ENCODE measurements around the gene M1AP.

M1AP gene

DNA sequence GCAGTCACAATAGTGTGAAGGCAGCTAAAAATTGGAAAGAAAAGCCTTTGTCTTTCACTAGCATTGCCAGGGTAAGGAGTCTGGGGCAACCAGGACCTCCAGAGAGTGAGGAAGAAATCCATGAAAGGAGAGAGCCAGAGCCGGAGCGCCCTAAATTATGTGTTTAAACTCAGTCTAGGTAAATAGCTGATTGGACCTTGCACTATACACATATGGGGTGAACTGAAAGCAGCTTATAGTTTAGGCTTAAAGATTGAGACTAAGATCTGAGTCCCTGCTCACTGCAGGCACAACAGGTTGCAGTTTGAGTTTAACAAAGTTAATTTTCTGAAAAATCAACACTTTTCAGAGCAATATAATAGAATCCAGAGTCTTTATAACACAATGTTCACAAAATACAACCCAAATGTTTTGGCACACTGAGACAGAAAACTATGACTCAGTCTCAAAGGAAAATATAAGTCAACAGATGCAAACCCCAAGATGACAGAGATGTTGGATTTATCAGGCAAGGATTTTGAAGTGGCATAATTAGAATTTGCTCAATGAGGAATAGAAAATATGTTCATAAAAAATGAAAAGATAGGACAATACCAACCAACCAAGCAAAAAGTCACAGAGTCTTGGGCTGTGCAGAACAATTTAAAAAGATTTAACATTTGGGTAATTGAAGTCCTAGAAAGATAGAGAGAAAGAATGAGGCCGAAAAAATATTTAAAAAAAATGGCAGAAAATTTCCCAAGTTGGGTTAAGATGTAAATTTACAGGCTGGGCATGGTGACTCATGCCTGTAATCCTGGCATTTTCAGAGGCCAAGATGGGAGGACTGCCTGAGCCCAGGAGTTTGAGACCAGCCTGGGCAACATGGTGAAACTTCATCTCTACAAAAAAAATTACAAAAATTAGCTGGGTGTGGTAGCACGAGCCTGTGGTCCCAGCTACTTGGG, 54.0 kb downstream of the M1AP start:
- DNase-seq (ENCODE audit: low read depth) = no peak

DNA sequence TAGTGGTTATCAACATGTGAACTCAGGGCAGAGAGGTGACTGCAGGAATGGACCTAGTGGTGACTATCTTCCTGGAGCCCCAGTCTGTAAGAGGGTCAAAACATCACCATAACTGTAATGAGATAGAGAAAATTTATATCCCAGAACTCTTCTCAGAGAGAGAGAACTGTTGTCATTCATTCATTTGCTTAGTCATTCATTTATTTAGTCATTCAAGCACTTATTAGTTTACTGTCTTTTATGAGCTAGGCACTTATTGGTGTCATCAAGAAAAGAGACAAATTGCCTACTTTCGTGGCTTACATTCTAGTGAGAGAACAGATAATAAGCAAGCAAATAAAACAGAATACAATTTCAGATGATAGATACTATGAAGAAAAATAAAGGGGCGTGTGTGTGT, 59.5 kb downstream of the M1AP start:
- DNase-seq (ENCODE audit: low read depth) = no peak

DNA sequence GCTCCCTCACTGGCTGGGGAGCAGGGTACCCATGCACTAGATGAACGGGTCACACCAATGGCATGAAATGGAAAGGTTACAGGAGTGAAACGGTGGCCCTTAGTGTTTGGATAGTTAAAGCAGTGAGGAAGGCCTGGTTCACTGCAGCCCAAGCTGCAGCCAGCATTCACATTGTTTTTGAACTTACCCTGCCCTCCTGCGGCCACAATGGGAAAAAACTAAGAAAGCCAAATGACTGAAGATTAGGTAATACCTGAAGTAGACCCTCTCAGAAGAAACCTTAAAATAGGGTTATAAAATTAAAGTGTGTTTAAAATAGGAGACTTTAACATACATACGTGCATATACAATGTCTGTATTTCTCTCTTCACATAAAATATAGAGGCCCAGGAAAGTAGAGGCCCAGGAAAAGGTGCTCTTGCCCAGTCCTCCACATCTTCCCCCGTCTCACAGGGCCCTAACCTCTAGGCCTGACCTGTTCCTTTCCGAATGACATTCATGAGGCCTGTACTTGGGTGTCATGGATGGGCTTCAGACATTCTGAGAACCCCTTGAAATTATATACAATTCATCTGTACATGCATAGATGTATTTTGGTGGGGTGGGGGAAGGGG, 60.4 kb downstream of the M1AP start:
- peak; percentile 35 for DNase-seq (ENCODE audit: low read depth)

DNA sequence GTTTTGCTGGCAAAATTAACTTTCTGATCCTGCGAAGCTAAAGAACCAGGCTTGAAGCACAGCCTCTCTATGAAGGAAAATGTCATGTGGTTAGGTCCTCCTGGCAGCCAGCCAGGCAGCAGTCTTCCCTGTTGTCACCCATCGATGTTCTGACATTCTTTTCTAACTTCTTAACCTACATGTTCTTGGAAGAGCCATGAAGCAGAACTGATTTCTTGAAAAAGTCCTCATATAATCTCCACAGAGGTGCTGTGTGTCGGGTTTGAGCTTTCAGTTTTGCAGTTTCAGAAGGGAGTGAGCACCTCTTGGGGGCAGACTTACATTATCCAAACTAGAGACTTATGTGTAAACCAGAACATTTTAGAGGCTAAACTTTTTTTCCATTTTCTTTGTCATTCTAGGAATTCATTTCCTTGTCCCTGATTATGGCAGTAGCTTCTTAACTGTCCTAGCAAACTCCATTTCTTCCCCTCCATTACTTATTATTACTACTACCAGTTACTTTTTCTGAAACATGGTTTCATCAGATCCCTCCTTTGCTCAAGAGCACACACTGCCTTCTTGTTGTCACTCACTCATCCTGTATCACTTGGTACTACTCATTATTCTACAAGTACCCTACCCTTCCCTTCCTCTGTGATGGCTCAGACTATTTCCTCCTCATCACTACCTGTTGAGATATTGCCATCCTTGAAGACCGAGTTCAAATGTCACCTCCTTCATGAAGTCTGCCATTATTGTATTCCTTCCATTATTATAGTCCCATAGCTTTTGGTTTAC, 62.5 kb downstream of the M1AP start:
- DNase-seq (ENCODE audit: low read depth) = no peak

DNA sequence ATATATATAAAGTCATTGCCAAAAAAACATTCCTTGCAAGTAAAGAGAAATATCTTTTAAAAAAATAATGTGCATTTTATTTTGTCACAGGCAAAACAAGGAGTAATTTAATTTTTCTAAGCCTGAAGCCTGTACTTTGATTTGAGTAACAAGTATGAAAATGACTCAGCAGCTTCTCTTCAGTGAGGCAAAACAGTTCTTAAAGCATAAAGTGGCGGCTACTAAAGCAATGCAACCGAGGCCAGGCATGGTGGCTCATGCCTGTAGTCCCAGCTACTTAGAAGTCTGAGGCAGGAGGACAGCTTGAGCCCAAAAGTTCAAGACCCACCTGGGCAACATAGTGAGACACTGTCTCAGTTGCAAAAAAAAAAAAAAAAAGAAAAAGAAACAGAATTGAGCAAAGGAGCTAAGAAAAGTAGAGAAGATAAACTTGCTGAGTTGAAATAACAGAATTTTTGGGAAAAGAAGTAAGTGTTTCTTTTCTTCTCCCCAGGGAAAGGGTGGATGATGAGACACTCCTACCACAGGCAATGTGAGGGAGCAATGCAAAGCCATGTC, 64.0 kb downstream of the M1AP start:
- no peak for DNase-seq (ENCODE audit: low read depth)

DNA sequence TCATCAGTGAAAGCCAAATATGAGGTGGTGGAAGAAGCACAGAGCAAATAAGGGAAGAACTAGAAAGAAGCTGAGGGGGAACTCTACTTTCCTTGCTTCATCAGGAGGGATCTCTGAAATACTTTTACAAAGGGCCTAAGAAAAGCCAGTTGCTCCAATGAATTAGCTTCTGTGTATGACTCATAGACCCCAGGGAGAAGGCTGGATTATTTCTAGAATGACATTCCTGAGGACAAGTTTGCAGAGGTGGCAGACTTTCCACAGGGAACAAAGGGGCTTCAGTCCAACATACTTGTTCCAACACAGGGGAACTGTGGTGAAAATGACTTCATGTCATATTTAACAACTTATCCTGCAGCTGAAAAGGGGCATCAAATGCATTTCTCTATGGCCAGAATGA, 64.6 kb downstream of the M1AP start:
- DNase-seq (ENCODE audit: low read depth) = no peak

DNA sequence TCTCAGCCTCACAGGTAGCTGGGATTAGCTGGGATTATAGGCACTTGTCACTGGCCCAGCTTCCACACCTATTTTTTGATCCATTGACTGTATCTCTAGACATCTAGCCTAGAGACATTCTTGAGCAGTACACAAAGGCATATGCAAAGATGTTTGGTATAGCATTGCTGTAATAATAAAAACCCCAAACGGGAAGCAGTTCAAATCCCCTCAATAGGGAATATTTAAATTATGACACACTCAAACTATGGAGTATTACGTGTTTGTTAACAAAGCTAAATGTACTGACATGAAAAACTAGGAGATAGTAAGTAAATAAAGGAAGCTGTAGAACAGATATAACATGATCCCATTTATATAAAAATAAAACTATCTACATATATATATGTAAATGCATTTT, 65.9 kb downstream of the M1AP start:
- no peak for DNase-seq (ENCODE audit: low read depth)

DNA sequence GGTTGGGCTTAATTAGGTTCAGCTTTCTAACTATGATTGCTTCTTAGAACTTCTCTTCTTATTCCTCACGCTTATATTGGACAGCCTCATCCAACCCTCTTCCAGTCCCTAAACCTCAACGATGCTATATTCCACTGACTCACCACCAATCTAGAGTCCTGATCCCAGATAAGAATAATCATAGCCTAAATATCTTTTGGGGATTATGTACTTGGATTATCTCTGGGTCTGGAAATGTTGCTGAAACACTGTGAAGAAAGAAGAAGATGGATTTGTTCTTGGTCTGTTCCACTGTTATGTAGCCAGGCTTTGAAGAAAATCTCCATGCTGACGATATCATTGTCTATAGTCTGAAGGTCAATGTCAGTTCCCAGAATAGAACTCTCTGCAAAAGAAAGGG, 66.7 kb downstream of the M1AP start:
- DNase-seq (ENCODE audit: low read depth) = no peak

DNA sequence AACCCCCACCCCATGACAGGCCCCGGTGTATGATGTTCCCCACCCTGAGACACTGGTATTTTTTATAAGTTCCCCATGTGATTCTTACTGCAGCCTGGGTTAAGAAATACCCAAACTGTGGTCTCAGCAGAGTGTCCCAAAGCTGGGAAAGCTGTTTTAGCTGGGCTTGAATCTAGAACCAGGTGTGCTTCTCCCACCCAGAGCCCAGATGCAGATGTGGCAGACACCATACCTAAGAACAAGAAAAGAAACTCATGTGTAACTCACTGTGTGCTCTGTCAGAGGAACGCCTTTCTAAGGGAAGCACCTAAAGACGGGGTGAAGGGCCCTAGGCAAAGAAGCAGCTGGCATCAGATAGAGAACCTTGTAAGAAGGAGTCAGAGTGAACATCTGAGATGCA, 69.7 kb downstream of the M1AP start:
- no peak for DNase-seq (ENCODE audit: low read depth)

DNA sequence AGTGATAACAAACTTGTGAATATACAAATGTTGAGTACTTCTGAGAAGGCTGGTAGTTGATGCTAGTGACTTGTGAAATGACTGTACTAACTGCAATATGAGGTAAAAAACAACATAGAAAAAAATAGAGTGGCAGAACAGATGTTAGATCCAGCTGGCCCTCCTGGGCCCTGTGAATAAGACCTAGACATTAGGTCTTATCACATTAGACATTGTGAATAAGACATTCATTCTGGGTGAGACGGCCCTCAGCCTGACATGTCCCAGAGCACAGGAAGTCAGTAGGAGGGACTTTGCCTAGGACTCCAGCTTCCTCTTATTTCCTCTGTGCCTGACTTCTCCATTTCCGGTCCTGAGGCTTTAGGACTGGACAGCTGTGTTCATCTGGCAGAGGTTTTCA, 70.7 kb downstream of the M1AP start:
- DNase-seq (ENCODE audit: low read depth) = no peak

DNA sequence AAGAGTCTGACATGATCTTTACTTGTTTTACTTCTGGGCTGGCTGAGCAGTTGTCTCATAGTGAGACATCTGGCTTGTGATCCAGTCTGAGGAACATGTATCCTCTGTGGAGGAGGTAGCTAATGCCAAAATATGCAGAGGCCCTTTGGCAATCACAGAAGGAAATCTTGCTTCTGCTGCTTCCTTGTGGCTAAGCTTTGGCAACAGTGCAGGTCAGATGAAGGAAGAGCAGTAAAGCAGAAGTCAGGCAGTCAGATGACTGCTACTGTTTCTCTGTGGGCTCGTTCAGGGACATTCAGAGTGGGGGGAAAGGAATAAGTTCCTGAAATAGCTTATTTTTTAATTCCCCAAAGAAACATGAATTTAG, 71.3 kb downstream of the M1AP start:
- no peak for DNase-seq (ENCODE audit: low read depth)

DNA sequence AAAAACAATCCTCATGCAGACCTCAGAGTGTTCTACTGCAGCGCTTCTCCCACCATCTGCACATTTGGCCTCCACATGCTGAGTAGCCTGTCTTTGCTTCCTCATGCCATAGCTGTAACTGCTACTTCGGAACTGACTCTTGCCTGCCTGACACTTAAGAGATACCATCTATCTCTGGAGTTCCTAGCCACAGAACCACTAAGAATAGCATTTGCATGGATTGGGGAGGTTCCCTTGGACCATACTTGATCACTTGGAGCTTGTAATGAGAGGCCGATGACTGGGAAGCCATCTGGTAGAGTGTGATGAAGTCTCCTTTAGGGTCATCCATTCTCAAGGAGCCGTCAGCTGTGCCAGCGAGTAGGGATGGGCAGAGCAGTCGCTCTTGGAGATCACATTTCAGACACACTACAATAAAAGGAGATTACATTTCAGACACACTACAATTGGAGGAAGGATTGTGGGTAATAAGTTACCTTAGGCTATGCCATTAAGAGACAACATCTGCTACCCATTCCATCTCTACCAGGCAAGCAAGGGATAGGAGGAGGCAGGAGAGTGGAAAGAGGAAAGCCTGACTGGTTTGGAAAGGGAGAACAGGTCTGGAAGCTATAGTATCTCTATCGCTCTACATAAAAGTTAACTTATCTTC, 71.8 kb downstream of the M1AP start:
- DNase-seq (ENCODE audit: low read depth) = no peak

DNA sequence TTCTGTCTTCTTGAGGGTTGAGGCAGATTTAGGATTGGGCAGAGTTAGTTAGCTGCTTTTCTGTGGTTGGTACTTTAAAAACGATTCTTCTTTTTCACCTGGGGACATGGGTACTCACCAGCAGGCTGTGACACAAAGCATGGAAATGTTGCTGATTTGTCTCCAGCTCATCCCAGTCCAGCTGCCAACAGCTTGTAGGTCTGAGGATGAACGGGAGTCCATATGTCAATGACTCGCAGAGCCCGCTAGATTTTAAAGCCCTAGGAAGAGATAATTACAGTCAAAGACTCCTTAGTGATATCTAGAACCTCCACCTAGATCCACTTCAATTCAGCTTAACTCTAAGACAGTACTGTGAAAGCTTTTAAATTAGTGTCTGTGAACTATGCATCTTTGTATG, 72.8 kb downstream of the M1AP start:
- DNase-seq (ENCODE audit: low read depth) = no peak

DNA sequence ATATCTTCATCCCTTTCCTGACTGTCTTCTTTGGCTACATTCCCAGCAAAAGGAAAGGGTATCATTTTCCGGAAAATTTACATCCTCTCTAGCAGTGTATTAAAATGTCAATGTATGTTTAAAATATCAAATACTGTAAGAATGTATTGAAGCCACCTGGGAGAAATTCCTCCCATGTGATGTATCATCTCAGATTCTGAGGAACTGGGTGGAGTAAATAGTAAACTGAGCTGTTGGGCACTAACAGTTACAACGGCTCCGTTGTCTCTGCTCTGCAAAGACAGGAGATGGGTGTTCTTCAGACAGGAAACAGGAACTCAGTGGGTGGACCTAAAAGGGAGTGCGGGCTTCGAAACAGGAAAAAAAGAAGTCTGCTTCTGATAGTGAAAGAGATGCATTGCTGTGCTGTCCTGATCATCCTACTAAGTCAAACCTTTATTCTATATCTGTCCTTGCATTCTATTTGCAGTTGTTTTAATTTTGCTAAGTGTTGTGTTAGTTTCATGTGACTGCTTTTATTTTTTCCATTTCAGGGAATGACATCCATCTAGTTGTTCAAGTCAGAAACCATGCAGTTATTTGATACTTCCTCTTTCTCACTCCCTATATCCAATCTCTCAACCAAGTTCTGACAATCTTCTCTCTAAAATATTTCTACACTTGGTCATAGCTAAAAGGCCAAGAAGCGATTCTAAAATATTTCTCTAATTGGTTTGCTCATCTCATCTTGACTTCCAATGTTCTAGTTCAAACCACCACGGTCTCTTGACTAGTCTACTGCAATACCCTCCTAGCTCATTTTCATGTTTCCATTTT, 74.2 kb downstream of the M1AP start:
- no peak for DNase-seq (ENCODE audit: low read depth)

DNA sequence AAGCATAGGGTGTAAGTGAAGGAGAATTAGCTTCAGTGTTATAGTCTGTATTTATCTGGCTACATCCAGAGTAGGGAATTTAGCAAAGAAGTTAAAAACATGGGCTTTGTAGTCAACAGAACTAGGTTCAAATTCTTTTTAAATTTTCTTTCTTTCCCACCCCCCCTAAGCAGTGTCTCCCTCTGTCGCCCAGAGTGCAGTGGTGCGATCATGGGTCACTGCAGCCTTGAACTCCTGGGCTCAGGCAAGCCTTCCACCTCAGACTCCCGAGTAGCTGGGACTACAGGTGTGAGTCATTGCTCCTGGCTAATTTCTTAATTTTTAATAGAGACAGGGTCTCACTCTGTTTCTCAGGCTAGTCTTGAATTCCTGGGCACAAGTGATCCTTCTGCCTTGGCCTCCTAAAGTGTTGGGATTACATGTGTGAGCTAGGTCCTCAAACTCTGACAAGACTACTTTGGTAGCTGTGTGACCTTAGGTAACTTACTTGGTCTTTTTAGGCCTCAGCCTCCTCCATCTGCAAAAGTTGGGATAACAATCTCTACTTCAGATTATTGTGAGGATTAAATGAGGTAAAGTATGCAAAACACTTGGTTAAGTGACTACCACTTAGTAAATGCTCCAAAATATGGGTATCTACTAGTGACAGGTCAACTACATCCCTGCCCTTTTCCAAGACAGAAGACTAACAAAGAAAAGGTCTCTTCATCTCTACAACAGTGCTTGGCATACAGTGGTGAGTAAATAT, 75.8 kb downstream of the M1AP start:
- DNase-seq (ENCODE audit: low read depth) = no peak

DNA sequence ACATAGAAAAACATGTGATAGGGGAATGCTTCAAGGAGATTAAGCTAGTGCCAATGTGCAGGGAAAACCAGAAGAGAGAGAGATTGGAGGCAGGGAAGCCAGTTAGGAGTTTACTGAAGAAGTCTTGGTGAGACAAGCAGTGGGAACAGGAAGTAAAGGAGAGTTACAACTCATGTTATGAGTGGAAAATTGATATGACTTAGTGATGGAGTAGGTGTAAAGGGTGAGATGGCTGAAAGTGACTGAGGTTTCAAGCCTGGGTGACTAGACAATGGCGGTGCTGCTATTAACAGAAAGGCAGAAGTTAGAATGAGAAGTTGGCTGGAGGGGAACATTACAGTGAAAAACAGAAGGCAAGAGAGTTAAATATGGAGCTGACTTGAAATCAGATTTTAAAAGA, 77.1 kb downstream of the M1AP start:
- DNase-seq (ENCODE audit: low read depth) = no peak

DNA sequence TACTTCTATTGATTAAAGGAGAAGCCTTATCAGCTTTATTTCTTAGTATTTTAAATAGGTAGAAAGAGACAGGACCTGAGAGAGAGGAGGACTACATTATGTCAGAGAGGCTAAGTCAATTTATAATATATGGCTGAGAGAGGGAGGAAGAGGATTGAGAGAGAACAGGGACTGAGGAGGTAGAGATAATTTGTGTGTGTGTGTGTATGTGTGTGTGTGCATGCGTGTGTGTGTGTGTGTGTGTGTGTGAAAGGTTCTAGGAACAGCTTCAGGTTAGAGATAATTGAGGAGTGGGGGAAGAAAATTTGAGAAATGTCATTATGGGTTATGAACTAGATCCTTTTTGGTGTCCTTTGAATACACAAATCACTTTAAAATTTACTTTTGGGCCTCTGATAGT, 78.4 kb downstream of the M1AP start:
- no peak for DNase-seq (ENCODE audit: low read depth)

DNA sequence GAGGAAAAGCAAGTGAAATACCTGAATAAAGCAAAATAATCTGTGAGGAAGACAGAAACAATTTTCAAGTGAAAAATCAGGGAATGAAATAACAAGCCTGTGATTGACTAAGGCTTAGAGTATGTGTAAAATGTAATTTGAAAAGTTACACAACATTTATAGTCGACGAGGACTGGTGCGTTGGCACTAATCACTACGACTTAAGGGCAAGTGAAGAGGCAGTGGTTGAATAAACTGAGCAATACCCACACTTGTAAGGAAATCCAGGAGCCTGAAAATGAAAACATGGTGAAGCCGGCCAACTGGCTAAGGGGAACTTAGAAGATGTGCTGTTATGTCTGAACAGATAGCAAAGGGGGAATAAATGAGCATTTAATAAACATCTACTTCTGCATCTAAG, 80.2 kb downstream of the M1AP start:
- DNase-seq (ENCODE audit: low read depth) = no peak

DNA sequence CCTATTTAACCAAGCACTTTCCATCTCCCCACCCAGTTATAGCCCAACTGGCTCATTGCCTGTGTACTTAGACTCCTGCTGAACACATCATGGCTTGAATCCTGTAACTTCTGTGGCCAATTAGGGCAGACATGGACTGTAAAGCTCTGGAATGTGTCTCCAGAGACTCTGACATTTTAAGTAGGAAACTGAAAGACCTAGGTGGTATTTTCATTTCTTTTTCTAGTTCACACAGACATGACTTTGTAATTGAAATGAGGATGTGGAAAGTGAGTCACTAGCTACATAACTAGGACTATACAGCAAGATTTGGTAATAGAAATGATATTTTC, 81.4 kb downstream of the M1AP start:
- no peak for DNase-seq (ENCODE audit: low read depth)

DNA sequence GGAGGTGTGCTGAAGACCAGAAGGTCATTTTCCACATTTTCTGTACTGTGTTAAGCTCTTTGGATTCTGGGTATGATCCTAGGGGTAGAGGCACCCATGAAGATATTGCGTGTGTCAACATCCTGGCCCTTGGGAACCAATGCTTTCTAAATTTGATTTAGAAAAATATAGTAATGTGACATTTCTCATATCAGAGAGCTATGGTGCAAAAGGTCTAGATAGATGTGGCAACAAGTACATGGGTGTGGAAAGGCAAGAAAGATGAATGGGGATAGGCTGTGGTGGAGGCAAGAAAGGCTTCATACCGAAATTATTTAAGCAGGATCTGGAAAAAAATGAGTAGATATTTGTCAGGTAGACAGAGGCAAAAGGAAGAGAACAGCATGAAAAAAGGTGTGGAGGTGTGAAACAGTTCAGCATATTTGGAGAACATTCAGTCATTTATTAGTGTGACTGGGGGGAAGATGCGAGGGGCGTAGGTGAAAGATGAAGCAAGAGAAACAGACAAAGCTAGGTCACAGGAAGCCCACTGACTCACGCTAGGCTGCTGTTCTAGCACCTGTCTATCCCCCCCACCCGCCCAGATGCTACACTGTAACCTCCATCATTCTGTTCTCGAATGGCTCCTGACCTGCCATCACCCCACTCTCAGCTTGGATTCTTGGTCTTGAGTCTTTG, 81.9 kb downstream of the M1AP start:
- no peak for DNase-seq (ENCODE audit: low read depth)
